ENCODE measurements around the gene CBX6.

Gene CBX6

GRCh38 chr22:38832005-38832978 is 39.7 kb downstream of the CBX6 start:
- H3K27ac ChIP-seq (ENCODE audit: low read length), result no peak overlapping the region
- no peaks in the 10 kb centered on the region for H3K36me3 ChIP-seq (ENCODE audit: insufficient read depth, low read depth, low read length)
- H3K9ac ChIP-seq (ENCODE audit: low read depth, low read length), result no peak overlapping the region
- H3K4me3 ChIP-seq (ENCODE audit: low read length), result no peak overlapping the region
- peaks cover 10% of the 10 kb centered on the region; the same call in 1 of the 2 replicates for H3K27me3 ChIP-seq (ENCODE audit: insufficient read depth, low read length)
- H3K9me3 ChIP-seq (ENCODE audit: insufficient read depth, low read depth, low read length), result no peaks in the 10 kb centered on the region
- peaks cover 7% of the 10 kb centered on the region; the same call in 1 of the 2 replicates for H3K4me1 ChIP-seq (ENCODE audit: insufficient read depth, low read length)

GRCh38 chr22:38831166-38831945 is 40.7 kb downstream of the CBX6 start:
- Histone ChIP-seq H3K36me3 (ENCODE audit: insufficient read depth, low read depth, low read length) (no peaks in the 10 kb centered on the region), H3K4me1 (ENCODE audit: insufficient read depth, low read length) (peaks cover 6% of the 10 kb centered on the region; the same call in 1 of the 2 replicates), H3K9me3 (ENCODE audit: insufficient read depth, low read depth, low read length) (no peaks in the 10 kb centered on the region), H3K27ac (ENCODE audit: low read length) (no peak overlapping the region), H3K27me3 (ENCODE audit: insufficient read depth, low read length) (peaks cover 8% of the 10 kb centered on the region; the same call in 1 of the 2 replicates), H3K9ac (ENCODE audit: low read depth, low read length) (no peak overlapping the region), H3K4me3 (ENCODE audit: low read length) (no peak overlapping the region)

GRCh38 chr22:38830845-38831108 is 41.2 kb downstream of the CBX6 start:
- Histone ChIP-seq H3K9ac (ENCODE audit: low read depth, low read length) (no peak overlapping the region), H3K4me3 (ENCODE audit: low read length) (no peak overlapping the region), H3K36me3 (ENCODE audit: insufficient read depth, low read depth, low read length) (no peaks in the 10 kb centered on the region), H3K27ac (ENCODE audit: low read length) (no peak overlapping the region), H3K27me3 (ENCODE audit: insufficient read depth, low read length) (0 out of 2 replicates have a peak, but pooled peaks cover 2% of the 10 kb centered on the region), H3K4me1 (ENCODE audit: insufficient read depth, low read length) (peaks cover under 1% of the 10 kb centered on the region; the same call in 1 of the 2 replicates), H3K9me3 (ENCODE audit: insufficient read depth, low read depth, low read length) (no peaks in the 10 kb centered on the region)

GRCh38 chr22:38830026-38830844 is 41.8 kb downstream of the CBX6 start:
- no peaks in the 10 kb centered on the region for H3K4me1 ChIP-seq (ENCODE audit: insufficient read depth, low read length)
- H3K4me3 ChIP-seq (ENCODE audit: low read length), result no peak overlapping the region
- H3K9ac ChIP-seq (ENCODE audit: low read depth, low read length), result no peak overlapping the region
- H3K27me3 ChIP-seq (ENCODE audit: insufficient read depth, low read length), result no peaks in the 10 kb centered on the region
- H3K36me3 ChIP-seq (ENCODE audit: insufficient read depth, low read depth, low read length), result no peaks in the 10 kb centered on the region
- no peaks in the 10 kb centered on the region for H3K9me3 ChIP-seq (ENCODE audit: insufficient read depth, low read depth, low read length)
- no peak overlapping the region for H3K27ac ChIP-seq (ENCODE audit: low read length)

DNA sequence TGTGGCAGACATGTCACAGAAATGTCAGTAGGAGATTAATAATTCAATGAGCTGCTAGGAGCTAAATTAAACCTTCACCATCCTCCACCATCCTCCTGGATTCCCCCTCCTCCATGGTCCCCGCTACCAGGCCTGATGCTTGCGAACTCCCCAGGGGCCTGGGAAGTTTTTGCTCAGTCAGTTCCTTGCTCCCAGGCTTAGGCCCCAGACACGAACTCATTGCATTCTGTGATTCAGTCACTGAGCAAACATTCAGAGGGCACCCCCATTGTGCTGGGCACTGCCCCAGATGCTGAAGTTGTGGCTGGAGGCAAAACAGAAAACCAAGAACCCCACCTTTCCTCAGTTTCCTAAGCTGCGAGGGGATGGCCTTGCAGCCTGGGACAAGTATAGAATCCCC is 42.5 kb downstream of the CBX6 start:
- Histone ChIP-seq H3K4me3 (ENCODE audit: low read length) (no peak overlapping the region), H3K4me1 (ENCODE audit: insufficient read depth, low read length) (no peaks in the 10 kb centered on the region), H3K9ac (ENCODE audit: low read depth, low read length) (no peak overlapping the region), H3K9me3 (ENCODE audit: insufficient read depth, low read depth, low read length) (no peaks in the 10 kb centered on the region), H3K36me3 (ENCODE audit: insufficient read depth, low read depth, low read length) (no peaks in the 10 kb centered on the region), H3K27ac (ENCODE audit: low read length) (no peak overlapping the region), H3K27me3 (ENCODE audit: insufficient read depth, low read length) (no peaks in the 10 kb centered on the region)

GRCh38 chr22:38828616-38829205 is 43.3 kb downstream of the CBX6 start:
- Histone ChIP-seq H3K36me3 (ENCODE audit: insufficient read depth, low read depth, low read length) (no peaks in the 10 kb centered on the region), H3K4me3 (ENCODE audit: low read length) (no peak overlapping the region), H3K9me3 (ENCODE audit: insufficient read depth, low read depth, low read length) (no peaks in the 10 kb centered on the region), H3K4me1 (ENCODE audit: insufficient read depth, low read length) (no peaks in the 10 kb centered on the region), H3K27me3 (ENCODE audit: insufficient read depth, low read length) (no peaks in the 10 kb centered on the region), H3K27ac (ENCODE audit: low read length) (no peak overlapping the region), H3K9ac (ENCODE audit: low read depth, low read length) (no peak overlapping the region)

GRCh38 chr22:38828191-38828590 is 43.8 kb downstream of the CBX6 start:
- Histone ChIP-seq H3K27ac (ENCODE audit: low read length) (no peak overlapping the region), H3K36me3 (ENCODE audit: insufficient read depth, low read depth, low read length) (no peaks in the 10 kb centered on the region), H3K9ac (ENCODE audit: low read depth, low read length) (no peak overlapping the region), H3K27me3 (ENCODE audit: insufficient read depth, low read length) (no peaks in the 10 kb centered on the region), H3K4me1 (ENCODE audit: insufficient read depth, low read length) (no peaks in the 10 kb centered on the region), H3K4me3 (ENCODE audit: low read length) (no peak overlapping the region), H3K9me3 (ENCODE audit: insufficient read depth, low read depth, low read length) (no peaks in the 10 kb centered on the region)

GRCh38 chr22:38827510-38827909 is 44.5 kb downstream of the CBX6 start:
- H3K9me3 ChIP-seq (ENCODE audit: insufficient read depth, low read depth, low read length), result no peaks in the 10 kb centered on the region
- no peaks in the 10 kb centered on the region for H3K4me1 ChIP-seq (ENCODE audit: insufficient read depth, low read length)
- H3K36me3 ChIP-seq (ENCODE audit: insufficient read depth, low read depth, low read length), result no peaks in the 10 kb centered on the region
- H3K9ac ChIP-seq (ENCODE audit: low read depth, low read length), result no peak overlapping the region
- no peak overlapping the region for H3K4me3 ChIP-seq (ENCODE audit: low read length)
- no peaks in the 10 kb centered on the region for H3K27me3 ChIP-seq (ENCODE audit: insufficient read depth, low read length)
- no peak overlapping the region for H3K27ac ChIP-seq (ENCODE audit: low read length)

- Histone ChIP-seq H3K4me3 (ENCODE audit: low read length) (no peak overlapping the region), H3K4me1 (ENCODE audit: insufficient read depth, low read length) (no peaks in the 10 kb centered on the region), H3K36me3 (ENCODE audit: insufficient read depth, low read depth, low read length) (no peaks in the 10 kb centered on the region), H3K27ac (ENCODE audit: low read length) (no peak overlapping the region), H3K27me3 (ENCODE audit: insufficient read depth, low read length) (no peaks in the 10 kb centered on the region), H3K9ac (ENCODE audit: low read depth, low read length) (no peak overlapping the region), H3K9me3 (ENCODE audit: insufficient read depth, low read depth, low read length) (no peaks in the 10 kb centered on the region)
Observed at GRCh38 chr22:38826801-38827200, 45.2 kb downstream of the CBX6 start.

- H3K36me3 ChIP-seq (ENCODE audit: insufficient read depth, low read depth, low read length), result no peaks in the 10 kb centered on the region
- no peaks in the 10 kb centered on the region for H3K27me3 ChIP-seq (ENCODE audit: insufficient read depth, low read length)
- H3K4me3 ChIP-seq (ENCODE audit: low read length), result no peak overlapping the region
- H3K9ac ChIP-seq (ENCODE audit: low read depth, low read length), result no peak overlapping the region
- no peaks in the 10 kb centered on the region for H3K4me1 ChIP-seq (ENCODE audit: insufficient read depth, low read length)
- H3K9me3 ChIP-seq (ENCODE audit: insufficient read depth, low read depth, low read length), result no peaks in the 10 kb centered on the region
- H3K27ac ChIP-seq (ENCODE audit: low read length), result no peak overlapping the region
Observed at GRCh38 chr22:38826386-38826785, 45.6 kb downstream of the CBX6 start.

GRCh38 chr22:38824585-38824984 is 47.4 kb downstream of the CBX6 start:
- Histone ChIP-seq H3K27me3 (ENCODE audit: insufficient read depth, low read length) (no peaks in the 10 kb centered on the region), H3K27ac (ENCODE audit: low read length) (no peak overlapping the region), H3K9ac (ENCODE audit: low read depth, low read length) (no peak overlapping the region), H3K9me3 (ENCODE audit: insufficient read depth, low read depth, low read length) (no peaks in the 10 kb centered on the region), H3K4me3 (ENCODE audit: low read length) (no peak overlapping the region), H3K36me3 (ENCODE audit: insufficient read depth, low read depth, low read length) (no peaks in the 10 kb centered on the region), H3K4me1 (ENCODE audit: insufficient read depth, low read length) (no peaks in the 10 kb centered on the region)
